ENCODE measurements around the gene DUS3L.

Gene DUS3L

GRCh38 chr19:5821521-5822180, 30.7 kb upstream of the DUS3L start:
- DNase-seq: no peak

GRCh38 chr19:5820785-5821184, 29.8 kb upstream of the DUS3L start:
- DNase-seq: no peak

GRCh38 chr19:5818594-5818993, 27.6 kb upstream of the DUS3L start:
- no peak for DNase-seq

- no peak for DNase-seq
These were observed 26.3 kb upstream of the DUS3L start for GRCh38 chr19:5817218-5817617.

- DNase-seq: no peak
These were observed 23.9 kb upstream of the DUS3L start for GRCh38 chr19:5814852-5815246.

- DNase-seq: no peak
These were observed 23.3 kb upstream of the DUS3L start for GRCh38 chr19:5814123-5814851.

- DNase-seq: no peak
These were observed 20.2 kb upstream of the DUS3L start for GRCh38 chr19:5811117-5811516.

GRCh38 chr19:5809469-5809868, 18.5 kb upstream of the DUS3L start:
- DNase-seq: no peak

GRCh38 chr19:5809053-5809452, 18.1 kb upstream of the DUS3L start:
- DNase-seq: no peak

- no peak for DNase-seq
These were observed 17.3 kb upstream of the DUS3L start for GRCh38 chr19:5808120-5808816.

GRCh38 chr19:5806905-5807304, 15.9 kb upstream of the DUS3L start:
- DNase-seq: no peak

GRCh38 chr19:5806133-5806489, 15.1 kb upstream of the DUS3L start:
- no peak for DNase-seq

- DNase-seq: peak; percentile 56 to 65
These were observed 14.6 kb upstream of the DUS3L start for GRCh38 chr19:5805462-5806132.

- DNase-seq: peak in 1 of 2 donors; percentile 47
These were observed 13.8 kb upstream of the DUS3L start, which contains the start of gene NRTN for GRCh38 chr19:5804516-5805461. TSS of gene NRTN (plus strand) at chr19:5805067. CDS start at chr19:5824166, 19,099 bp downstream.

GRCh38 chr19:5803752-5804515, 13.0 kb upstream of the DUS3L start:
- peak; percentile 95 to 98 for DNase-seq

- no peak for DNase-seq
These were observed 12.4 kb upstream of the DUS3L start for GRCh38 chr19:5803441-5803751.

GRCh38 chr19:5801796-5802619, 11.0 kb upstream of the DUS3L start:
- no peak for DNase-seq

GRCh38 chr19:5800361-5801270, 9.7 kb upstream of the DUS3L start:
- DNase-seq: no peak
